Measurements from ENCODE around the gene ELOVL2.

GRCh38 chr6:11025921-11026635, 18.0 kb downstream of the ELOVL2 start:
- TF ChIP-seq CTCF (conservative IDR thresholded peaks at IDR 0.05; ENCODE audit: low read depth, low read length) (no peak), EZH2 (IDR thresholded peaks at IDR 0.05; ENCODE audit: borderline replicate concordance, low read depth, low read length, poor library complexity, severe bottlenecking) (no peak)
